Measurements from ENCODE around the gene TMEM212.
"Not testable (repeated sequence)": the region's sequence is repeated elsewhere in the genome, so short reads cannot be mapped to it uniquely, and the experiment has no call there.

Gene TMEM212

GRCh38 chr3:171835116-171835515 is 8.0 kb upstream of the TMEM212 start:
- no peak for DNase-seq

GRCh38 chr3:171835613-171836012 is 7.5 kb upstream of the TMEM212 start:
- DNase-seq, result no peak

- no peak for DNase-seq
Observed at GRCh38 chr3:171836855-171837254, 6.3 kb upstream of the TMEM212 start.

- DNase-seq, result no peak
Observed at GRCh38 chr3:171837698-171838097, 5.5 kb upstream of the TMEM212 start.

- DNase-seq, result no peak
Observed at GRCh38 chr3:171838218-171838720, 4.9 kb upstream of the TMEM212 start.

GRCh38 chr3:171839270-171839669 is 3.9 kb upstream of the TMEM212 start:
- DNase-seq, result no peak

GRCh38 chr3:171840445-171840810 is 2.7 kb upstream of the TMEM212 start:
- DNase-seq, result no peak

- no peak for DNase-seq
Observed at GRCh38 chr3:171840811-171841619, 2.1 kb upstream of the TMEM212 start.

- DNase-seq, result no peak
Observed at GRCh38 chr3:171841620-171842000, 1.5 kb upstream of the TMEM212 start.

GRCh38 chr3:171844873-171845272 is 1.7 kb downstream of the TMEM212 start:
- no peak for DNase-seq

GRCh38 chr3:171845481-171846284 is 2.5 kb downstream of the TMEM212 start:
- DNase-seq, result no peak

- DNase-seq, result peak in 1 of 5 donors; percentile 85
Observed at GRCh38 chr3:171846597-171846996, 3.4 kb downstream of the TMEM212 start.

GRCh38 chr3:171847133-171847532 is 4.0 kb downstream of the TMEM212 start:
- DNase-seq, result no peak

GRCh38 chr3:171847595-171848259 is 4.6 kb downstream of the TMEM212 start:
- no peak for DNase-seq

GRCh38 chr3:171849617-171850319 is 6.6 kb downstream of the TMEM212 start:
- DNase-seq, result no peak

GRCh38 chr3:171850320-171850959 is 7.3 kb downstream of the TMEM212 start:
- no peak for DNase-seq

- no peak for DNase-seq
Observed at GRCh38 chr3:171850960-171851659, 8.0 kb downstream of the TMEM212 start.

- no peak for DNase-seq
Observed at GRCh38 chr3:171851660-171852058, 8.5 kb downstream of the TMEM212 start.

- DNase-seq, result no peak
Observed at GRCh38 chr3:171854649-171855305, 11.6 kb downstream of the TMEM212 start.

- DNase-seq, result not testable (repeated sequence)
Observed at GRCh38 chr3:171858770-171859169, 15.6 kb downstream of the TMEM212 start.
